IPS DF 4.7 (cell line): ENCODE results near the gene TGFB1.

Experiments
- DNase-seq: peaks from one replicate; pipeline ENCODE4 v3.0.0-alpha.2; 2013; ENCODE audit warnings: low spot score; ENCODE audit errors: extremely low read depth

TGFB1 gene

DNA sequence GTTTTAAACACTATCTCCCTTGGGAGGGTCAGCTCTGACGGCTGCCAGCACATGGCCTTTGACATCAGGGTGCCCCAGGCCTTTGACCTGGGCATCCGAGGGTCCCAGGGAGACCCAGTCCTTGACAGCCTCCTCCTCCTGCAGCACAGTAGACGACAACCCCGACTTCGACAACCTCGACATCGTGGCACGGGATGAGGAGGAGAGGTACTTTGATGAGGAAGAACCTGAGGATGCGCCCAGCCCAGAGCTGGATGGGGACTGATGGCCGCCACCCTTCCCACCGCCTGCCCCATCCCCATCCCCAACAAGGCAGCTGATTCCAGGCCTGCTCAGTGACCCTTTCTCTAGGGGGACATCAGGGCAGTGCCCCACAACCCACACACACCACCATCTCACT lies 31.3 kb downstream of the TGFB1 start:
- DNase-seq = no peak

DNA sequence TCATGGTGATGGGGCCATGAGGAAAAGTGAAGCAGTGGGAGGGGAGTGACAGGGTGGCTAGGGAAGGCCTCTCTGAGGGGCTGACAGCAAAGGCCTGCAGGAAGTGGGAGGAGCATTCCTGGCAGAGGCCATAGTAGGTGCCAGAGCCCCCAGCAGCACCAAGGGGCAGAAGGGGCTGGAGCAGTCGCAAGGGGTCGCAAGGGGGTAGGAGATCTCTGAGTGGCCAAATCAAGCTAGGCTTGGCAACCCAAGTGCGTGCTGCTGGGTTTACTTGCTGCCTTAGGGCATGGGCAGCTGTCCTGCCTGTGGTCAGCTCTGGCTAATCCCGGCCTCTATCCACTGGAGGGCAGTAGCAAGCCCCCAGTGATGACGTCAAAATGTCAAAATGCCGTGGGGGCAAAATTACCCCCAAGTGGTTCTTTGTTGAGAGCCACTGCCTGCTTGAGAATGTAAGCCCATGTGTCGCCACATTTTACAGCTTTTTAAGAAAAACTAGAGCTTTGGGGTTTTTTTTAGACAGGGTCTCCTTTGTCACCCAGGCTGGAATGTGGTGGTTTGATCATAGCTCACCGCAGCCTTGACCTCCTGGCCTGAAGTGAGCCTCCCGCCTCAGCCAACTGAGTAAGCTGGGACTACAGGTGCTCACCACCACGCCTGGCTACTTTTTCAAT lies 32.0 kb downstream of the TGFB1 start:
- no peak for DNase-seq

DNA sequence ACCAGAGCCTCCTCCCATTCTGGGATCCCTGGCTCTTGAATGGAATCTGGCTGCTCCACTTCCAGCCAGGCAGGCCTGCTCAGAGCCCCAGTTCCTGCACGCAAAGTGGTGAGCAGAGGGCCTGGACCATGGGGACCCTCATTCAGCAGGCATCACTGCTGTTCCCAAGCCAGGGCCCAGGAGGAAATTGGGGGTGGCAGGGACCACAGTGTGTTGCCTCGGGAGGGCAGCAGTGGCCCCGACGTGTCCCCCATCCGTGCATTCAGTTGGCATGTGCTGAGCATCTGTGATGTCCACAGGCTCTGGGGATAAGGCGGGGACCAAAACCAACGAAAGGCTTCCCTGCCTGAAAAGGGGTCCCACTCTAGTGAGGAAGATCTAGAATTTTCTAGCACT lies 32.5 kb downstream of the TGFB1 start:
- no peak for DNase-seq

DNA sequence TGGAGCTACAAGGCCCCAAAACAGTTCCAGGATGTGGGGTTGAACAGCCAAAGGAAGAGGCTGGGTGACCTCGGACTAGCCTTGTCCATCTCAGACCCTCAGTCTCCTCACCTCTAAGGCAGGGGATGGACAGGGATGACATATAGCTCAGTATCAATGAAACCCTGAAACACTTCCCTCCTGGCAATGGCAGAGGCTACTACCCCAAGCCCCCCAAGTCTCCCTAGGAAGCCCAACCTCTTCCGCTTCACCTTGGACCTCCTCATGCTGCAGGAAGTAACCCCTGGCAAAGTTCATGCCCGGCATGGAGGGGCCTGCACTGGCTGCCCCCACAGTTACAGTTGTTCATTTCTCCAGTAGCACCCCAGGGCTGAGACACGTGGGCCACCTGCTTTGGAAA lies 33.2 kb downstream of the TGFB1 start:
- DNase-seq = no peak

DNA sequence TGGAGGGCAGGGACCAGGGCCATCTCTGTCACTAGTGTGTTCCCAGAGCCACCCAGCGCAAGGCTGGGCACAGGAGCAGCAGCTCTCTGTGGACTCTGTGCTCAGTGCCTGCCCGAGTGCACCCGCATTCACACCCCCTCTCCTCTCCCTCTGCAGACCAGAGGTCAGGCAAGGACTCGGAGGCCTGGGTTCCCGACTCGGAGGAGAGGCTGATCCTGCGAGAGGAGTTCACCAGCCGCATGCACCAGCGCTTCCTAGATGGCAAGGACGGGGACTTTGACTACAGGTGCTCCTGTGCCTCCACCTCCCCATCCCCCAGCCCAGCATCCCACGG lies 33.6 kb downstream of the TGFB1 start:
- no peak for DNase-seq

DNA sequence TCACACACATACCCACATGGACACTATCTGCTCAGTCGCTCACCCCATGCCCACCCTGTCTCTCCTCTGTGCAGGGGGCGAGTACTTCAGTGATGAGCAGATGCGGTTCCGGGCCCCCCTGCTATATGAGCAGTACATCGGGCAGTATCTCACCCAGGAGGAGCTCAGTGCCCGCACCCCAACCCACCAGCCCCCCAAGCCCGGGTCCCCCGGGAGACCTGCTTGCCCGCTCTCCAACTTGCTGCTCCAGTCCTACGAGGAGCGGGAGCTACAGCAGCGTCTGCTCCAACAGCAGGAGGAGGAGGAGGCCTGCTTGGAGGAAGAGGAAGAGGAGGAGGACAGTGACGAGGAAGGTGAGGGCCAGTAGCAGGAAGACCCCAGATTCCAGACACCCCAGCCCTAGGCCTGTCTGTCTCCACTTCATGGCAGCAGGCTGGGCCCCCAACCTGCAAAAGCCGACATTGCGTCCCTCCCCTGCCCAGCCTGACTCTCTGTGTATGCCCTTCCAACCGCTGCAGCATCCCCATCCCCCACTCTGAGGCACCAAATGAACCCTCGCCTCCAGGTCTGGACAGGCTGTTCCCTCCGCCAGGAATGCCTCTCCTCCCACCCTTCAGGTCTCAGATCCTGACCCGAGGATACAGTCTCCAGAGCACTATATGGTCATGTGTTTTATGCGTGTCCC lies 34.1 kb downstream of the TGFB1 start:
- no peak for DNase-seq

DNA sequence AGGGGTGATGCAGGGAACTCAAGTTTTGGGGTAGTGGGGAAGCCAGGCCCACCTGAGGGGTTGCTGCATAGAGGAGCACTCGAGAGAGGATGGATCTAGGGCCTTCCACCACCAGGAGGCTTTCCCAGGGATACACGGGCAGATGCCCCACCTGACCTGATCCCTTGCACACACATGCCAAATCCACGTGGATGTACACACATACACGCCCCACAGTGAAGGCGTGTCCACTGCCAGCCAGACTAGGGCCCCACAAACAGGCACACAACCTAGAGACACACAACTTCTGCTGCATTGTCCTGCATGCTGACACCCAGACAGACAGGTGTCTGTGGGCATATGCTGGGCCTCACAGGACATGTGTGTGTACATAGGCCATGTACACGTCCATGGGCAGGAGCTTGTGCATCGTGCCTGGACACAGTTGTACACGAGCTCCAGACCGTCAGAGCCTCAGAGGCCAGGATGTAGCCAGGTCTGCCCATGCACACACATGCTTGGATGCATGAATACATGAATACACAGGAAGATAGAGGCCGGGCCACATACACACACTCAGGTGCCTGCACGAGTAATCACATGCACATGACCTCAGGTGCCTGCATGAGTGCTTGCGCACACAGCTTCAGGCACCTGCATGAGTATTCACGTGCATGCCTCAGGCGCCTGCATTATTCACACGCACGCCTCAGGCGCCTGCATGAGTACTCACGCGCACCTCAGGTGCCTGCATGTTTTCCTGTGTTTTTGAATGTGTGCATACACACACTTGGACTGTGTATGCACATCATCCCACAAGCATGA lies 34.8 kb downstream of the TGFB1 start:
- no peak for DNase-seq

DNA sequence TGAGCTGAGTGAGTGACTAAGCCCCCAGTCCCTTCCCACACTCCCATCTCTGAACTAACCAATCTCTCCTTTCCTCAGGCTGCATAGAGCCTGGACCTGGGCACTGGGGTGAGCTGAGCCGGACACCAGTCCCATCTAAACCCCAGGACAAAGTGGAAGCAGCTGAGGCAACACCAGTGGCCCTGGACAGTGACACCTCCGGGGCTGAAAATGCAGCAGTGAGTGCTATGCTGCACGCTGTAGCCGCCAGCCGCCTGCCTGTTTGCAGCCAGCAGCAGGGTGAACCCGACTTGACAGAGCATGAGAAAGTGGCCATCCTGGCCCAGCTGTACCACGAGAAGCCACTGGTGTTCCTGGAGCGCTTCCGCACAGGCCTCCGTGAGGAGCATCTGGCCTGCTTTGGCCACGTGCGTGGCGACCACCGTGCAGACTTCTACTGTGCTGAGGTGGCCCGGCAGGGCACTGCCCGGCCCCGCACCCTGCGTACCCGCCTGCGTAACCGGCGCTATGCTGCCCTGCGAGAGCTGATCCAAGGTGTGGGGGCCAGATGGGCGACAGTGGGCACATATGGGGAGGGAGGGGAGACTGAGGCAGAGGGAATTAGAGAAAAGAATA lies 37.3 kb downstream of the TGFB1 start:
- DNase-seq = no peak

DNA sequence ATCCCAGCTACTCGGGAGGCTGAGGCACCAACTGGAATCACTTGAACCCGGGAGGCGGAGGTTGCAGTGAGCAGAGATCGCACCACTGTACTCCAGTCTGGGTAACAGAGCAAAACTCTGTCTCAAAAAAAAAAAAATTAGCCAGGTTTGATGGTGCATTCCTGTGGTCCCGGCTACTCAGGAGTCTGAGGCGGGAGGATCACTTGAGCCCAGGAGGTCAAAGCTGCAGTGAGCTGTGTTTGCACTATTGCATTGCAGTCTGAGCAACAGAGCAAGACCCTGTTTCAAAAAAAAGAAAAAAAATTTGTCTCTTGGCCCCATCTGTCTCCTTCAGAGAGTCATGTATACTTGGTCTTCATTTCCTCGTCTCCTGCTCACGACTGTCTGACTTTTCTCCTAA lies 42.1 kb downstream of the TGFB1 start:
- no peak for DNase-seq

DNA sequence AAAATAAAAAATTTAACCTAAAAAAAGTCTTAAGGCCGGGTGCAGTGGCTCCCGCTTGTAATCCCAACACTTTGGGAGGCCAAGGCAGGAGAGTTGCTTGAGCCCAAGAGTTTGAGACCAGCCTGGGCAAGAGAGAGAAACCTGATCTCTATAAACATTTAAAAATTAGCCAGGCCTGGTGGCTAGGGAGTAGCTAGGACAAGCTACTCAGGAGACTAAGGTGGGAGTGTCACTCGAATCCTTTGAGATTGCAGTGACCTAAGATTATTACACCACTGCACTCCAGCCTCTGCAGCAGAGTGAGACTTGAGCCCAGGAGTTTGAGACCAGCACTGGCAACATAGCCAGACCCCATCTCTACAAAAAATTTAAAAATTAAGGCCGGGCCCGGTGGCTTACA lies 42.6 kb downstream of the TGFB1 start:
- no peak for DNase-seq

DNA sequence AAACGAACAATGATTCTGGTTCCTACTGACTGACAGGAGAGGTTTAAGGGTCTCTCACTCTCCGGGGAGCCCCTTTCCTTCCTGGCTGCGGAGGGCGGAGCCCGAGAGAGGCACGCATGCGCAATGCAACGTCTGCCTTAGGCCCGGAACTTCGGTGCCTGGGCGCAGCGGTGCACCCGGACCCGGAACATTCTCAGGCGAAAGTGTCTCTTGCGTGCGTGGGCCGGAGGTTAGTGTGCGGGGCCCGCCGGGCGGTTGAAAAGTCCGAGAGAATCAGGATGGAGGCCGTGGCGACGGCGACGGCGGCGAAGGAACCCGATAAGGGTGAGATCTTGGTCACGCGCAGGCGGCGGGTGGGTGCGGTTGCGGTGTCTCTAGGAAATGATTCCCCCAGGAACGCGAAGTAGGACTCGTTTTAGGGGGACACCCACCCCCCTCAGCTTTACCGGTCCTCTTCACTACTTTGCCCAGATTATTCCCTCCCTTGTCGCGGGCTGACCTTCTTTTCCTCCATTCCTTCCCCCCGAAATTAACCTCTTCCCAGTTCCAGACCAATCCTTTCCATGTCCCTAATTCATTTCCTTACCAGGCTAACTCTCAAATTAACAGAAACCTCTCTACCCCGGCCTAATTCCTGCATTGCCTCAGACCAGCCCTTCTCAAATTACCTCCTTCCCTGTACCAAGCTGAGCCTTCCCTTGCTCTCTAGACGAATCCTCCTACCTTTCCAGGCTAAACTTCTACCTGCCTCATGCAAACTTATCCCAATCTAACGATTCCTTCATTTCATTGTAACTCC lies 43.5 kb downstream of the TGFB1 start, which contains the start of gene CCDC97:
CCDC97 (plus strand) TSS at position 140 of the 799 bp plus-strand sequence; CDS start at position 279, 139 bp downstream.
- DNase-seq = no peak

DNA sequence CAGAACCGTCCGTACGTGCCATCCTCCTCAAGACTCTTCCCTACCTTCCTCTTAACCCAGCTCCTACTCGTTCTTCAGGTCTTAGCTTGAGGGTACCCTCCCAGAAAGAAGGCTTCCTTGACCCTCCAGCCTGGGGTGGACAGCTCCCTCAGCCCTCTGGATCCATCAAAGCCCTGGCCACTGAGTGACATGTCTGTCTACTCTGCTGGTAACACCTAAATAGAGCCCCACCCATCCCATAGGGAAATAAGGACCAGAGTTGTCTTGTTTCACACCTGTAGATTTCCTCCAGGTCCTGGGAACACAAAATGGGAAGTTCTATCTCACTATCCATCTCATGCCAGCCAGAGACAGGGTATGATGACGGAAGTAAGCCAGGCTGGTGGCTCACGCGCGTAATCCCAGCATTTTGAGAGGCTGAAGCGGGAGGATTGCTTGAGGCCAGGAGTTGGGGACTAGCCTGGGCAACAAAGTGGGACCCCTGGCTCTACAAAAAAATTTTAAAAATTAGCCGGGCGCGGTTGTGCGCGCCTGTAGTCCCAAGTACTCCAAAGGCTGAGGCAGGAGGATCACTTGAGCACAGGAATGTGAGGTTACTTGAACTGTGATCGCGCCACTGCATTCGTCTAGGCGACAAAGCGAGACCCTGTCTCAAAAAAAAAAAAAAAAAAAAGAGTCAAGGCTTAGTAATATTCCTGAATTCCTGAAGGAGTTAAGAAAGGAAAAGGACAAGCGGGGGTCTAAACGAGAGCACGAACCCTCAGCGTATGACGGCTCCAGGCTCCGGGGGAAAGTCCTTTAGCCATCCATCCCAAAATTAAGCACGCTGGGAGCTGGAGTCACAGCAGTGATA lies 44.3 kb downstream of the TGFB1 start:
- no peak for DNase-seq

DNA sequence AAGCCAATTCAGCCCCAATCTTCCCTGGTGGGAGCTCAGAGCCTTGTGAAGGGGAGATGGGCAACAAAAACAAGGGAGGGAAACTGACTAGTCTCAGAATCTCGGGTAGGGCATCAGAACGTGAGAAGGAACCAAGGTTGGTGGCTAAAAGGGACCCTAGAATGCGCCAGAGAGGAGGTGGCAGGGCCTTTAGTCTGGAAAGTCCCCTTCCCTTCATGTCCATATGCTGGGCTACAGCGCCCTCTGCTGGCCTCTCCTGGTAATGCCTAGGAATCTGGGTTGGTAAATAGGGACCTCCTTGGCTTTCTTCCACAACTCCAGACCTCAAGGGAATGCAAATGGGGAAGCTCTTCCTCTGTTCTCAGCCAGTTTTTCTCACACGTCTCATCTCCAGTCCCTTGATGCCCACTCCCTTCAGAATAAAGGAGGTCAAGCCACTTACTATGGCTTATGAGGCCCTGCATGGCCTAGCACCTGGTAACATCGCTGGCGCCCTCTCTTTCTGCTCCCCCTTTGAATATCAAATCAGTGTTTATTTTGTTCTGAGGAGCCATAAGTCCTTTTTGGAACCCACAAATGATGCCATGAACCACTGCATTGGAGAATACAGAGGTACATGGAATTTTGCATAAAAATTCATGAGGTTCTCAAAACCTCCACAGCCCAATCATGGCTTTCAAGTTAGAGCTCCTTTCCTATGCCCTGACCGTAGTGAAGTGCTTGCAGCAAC lies 45.1 kb downstream of the TGFB1 start:
- no peak for DNase-seq

DNA sequence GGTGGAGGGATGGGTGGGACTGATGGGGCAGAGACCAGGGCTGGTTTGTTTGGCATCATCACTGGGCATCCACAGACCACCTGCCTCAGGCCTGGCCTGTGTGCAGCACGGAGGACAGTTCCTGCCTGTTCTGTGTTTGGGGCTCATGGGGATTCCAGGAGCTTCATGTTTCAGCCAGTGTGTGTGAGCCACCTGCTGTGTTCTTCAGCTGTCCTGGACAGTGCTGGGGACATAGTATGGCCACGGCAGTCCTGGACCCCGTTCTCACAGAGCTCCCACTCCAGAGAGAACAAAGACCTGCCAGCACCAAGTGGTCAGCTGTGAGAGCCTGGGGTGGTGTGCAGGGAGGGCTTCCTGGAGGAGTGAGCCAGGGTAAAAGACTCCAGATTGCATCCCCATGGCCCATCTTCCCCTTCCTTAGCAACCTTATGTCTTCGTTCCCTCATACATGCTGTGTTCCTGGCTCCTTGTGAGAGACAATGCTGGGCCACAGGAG lies 45.7 kb downstream of the TGFB1 start:
- DNase-seq = no peak

DNA sequence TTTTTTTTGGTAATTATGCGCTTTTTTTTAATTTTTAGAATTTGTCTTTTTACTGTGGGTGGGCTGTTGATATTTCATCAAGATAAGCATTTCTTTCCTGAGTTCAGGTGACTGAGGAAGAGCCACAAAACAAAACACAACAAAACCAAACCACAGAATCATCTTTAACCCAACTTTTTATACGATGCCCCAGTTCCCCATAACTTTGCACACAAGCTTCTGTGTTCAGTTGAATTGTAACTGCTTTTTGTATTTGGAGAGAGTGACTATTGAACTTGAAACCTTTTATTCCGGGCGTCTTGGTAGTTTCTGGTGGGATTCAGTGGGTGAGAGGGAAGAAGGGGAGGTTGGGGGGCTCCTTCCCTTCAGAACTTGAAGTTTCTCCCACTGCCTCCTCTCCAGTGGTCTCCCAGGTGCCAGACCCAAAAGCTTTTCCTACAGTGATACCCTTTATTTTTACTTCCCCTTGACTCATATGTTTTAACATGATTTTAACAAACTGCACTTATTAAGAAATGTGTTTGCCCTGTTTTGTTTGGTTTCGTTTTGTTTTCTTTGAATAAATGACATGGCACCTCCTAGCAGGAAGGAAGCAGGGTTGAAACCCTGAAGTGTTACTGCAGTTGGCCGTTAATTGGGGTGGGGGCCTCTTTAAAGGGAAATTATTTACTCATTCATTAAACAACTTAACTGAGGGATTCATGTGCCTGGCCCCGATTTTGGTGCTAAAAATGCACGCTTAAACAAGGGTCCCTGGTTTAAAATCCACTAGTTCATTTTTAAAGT lies 46.4 kb downstream of the TGFB1 start:
- DNase-seq = no peak

DNA sequence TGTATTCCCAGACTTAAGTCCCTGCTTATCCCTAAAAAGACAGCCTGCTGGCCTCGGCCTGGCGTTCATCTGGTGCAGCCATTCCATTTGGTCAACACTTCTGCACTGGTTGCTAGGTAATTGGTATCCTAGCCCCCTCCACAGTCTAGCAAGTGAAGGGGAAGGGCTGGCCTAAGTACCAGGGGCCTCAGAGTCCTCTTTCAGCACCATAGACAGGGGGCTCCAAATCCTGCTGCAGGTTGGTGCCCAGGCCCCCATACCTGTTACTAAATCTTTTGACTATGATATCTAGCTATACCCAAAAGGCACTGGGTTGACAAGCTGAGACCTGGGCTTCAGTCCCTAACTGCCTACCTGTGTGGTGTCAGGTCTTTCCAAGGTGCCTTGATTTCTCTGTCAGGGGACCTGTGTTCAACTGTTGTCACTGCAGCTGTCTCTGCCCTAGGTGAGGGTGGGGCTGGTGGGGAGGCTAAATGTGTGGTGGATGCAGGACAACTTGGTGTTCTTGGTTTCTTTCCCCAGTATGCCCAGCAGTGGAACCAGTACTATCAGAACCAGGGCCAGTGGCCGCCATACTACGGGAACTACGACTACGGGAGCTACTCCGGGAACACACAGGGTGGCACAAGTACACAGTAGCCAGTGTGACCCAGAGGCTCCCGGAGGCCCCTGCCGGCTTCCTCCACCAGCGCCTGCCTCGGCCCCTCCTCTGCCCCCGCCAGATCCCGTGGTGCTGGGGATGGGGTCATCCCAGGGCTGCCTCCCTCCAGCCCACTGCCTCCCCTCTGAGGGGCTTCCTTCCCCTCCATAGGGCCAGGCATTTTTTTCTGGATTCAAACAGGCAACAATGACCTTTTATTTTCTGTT lies 47.6 kb downstream of the TGFB1 start:
- no peak for DNase-seq

DNA sequence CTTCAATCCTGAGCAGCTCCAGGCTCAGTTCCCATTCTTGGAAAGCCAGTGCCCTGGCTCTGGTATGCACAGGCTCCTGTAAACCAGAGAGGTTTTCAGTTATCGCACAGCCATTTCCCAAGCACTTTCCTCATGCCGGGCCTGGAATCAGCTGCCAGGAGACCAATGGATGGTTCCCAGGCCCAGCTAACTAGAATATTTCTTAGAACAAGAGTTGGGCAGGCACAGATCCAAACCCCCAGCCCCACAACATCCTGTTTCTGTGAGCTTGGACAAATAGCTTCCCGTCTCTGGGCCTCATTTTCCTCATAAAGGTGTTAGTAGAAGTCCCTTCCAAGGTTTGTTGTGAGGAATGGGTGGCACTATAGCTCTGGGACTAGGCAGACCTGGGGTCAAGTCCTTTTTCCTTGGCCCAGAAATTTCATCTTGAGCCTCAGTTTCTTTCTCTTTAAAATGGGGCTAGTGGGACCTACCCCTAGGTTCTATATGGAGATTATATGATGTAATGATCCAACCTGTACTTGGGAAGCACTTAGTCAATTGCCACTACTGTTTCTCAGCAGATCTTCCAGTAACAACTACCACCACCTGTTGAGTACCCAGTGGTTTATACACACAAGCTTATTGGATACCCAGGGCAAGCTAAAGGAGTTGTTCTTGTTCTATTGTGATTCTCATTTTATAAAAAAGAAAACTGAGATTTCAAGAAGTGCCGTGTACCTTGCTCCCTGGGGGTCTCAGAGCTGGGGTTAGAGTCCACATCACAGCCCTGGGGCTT lies 48.8 kb downstream of the TGFB1 start:
- no peak for DNase-seq
